HG02678 (cell line): ENCODE data around the gene TMEM40.
"Not testable (repeated sequence)": the region's sequence is repeated elsewhere in the genome, so short reads cannot be mapped to it uniquely, and the experiment has no call there.

ENCODE experiments used
- ATAC-seq: cut with Tn5 transposase; IDR thresholded peaks from one replicate; pipeline ENCODE4 v1.9.1; 2021; ENCODE audit warnings: mild to moderate bottlenecking, moderate library complexity; ENCODE audit not compliant: unreplicated experiment

TMEM40 gene

GRCh38 chr3:12777171-12777570, 18.1 kb upstream of the TMEM40 start:
- ATAC-seq = no peak

DNA sequence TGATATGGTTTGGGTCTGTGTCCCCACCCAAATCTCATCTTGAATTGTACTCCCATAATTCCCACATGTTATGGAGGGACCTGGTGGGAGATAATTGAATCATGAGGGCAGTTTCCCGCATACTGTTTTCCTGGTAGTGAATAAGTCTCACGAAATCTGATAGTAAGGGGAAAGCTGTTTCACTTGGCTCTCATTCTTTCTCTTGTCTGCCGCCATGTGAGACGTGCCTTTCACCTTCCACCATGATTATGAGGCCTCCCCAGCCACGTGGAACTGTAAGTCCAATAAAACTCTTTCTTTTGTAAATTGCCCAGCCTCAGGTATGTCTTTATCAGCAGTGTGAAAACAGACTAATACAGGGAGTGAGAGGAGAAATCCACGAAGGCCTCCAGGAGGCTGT, 16.9 kb upstream of the TMEM40 start:
- ATAC-seq = not testable (repeated sequence)

- no peak for ATAC-seq
Measured at GRCh38 chr3:12775226-12775625, 16.2 kb upstream of the TMEM40 start.

DNA sequence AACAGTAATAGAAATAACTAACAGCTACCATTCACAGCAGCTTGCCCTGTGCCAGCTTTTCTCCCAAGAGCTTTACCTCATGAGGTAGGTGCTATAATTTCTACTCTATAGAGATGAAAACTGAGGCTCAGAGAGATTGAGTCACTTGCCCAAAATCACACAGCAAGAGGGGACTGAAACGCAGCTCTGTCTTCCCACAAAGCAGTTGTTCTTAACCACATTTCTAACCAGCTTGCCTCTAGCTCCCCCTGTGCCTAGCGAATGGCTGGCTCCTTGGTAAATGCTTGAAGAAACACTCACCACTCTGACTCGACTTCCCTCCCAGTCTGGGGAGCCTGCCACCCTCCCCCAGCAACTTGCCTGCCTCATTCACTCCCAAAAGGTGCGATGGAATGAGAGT, 15.6 kb upstream of the TMEM40 start:
- no peak for ATAC-seq

DNA sequence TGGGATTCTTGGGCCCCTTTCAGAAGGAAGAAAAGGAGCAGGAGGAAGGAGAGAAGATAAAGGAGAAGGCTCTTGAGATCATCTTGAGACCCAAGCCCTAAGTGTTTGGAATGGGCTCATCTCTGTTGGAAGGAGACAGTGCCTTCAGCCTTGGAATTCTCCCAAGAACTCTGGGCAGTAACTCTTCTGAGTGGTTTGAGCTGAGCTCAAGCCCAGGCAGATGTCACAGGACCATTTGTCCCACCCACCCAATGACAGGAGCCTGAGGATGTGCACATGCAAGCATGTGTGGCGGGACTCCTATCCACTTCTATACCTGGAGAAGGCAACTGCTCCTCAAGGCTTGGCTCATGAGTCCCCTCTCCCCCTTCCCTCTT, 14.6 kb upstream of the TMEM40 start:
- no peak for ATAC-seq

- no peak for ATAC-seq
Measured at GRCh38 chr3:12773030-12773709, 14.1 kb upstream of the TMEM40 start.

GRCh38 chr3:12772462-12772861, 13.4 kb upstream of the TMEM40 start:
- no peak for ATAC-seq

DNA sequence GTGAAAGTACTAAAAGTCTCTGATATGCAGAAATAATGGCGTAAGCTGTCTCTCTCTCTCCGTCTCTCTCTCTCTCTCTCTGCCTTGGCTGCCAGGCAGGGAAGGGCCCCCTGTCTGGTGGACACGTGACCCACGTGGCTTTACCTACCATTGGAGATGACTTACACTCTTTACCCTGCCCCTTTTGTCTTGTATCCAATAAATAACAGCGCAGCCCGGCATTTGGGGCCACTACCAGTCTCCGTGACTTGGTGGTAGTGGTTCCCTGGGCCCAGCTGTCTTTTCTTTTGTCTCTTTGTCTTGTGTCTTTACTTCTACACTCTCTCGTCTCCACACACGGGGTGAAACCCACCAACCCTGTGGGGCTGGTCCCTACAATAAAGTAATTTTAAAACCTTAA, 12.2 kb upstream of the TMEM40 start:
- no peak for ATAC-seq

DNA sequence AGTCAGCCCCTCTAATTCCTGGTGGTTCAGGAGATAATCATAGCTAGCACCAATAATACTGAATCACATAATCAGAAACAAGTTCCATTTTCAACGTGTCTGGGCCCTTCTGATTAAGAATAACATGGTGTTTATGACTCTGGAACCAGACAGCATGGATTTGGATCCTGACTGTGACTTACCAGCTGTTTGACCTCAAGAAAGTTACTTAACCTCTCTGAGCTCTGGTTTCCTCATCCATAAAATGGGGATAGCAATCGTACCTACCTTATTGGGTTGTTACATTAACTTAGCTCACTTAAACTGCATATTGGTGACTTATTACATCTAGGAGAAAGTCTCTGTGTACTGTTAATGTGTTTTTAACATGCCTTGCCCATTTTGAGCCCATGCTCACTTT, 10.7 kb upstream of the TMEM40 start:
- ATAC-seq = no peak

DNA sequence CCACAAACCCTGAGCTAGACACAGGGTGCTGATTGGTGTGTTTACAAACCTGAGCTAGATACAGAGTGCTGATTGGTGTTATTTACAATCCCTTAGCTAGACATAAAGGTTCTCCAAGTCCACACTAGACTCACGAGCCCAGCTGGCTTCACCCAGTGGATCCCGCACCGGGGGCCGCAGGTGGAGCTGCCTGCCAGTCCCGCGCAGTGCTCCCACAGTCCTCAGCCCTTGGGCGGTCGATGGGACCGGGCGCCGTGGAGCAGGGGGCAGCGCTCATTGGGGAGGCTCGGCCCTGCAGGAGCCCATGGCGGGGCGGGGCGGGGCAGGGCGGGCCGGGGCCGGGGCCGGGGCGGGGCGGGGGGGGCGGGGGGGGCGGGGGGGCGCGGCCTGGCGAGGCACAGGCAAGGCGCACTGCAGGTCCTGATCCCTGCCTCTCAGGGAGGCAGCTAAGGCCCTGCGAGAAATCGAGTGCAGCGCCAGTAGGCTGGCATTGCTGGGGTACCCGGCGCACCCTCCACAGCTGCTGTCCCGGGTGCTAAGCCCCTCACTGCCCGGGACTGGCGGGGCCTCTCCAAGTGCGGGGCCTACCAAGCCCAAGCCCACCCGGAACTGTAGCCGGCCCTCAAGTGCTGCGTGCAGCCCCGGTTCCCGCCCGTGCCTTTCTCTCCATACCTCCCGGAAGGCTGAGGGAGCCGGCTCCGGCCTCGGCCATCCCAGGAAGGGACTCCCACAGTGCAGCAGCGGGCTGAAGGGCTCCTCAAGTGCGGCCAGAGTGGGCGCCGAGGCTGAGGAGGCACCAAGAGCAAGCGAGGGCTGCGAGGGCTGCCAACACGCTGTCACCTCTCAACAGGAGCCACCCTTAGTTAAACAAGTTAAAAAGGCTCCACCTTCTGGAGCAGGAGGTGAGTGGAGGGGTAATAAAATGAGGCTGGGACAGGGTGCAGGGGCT, 9.8 kb upstream of the TMEM40 start:
- no peak for ATAC-seq

DNA sequence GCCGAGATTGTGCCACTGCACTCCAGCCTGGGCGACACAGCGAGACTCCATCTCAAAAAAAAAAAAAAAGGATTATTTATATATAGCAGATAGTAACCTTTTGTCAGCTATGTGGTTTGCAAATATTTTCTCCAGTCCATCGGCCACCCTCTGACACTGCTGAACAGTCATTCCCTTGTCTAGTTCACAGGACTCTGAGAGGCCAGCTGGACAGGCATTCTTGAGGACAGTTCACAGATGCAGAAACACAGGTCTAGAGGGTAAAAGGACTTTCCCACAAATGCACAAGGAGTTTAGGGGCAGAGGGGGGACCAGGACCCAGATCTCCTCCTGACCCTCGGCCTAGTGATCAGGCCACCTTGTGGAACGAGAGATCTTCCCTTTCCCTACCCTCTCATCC, 7.5 kb upstream of the TMEM40 start:
- ATAC-seq = no peak

DNA sequence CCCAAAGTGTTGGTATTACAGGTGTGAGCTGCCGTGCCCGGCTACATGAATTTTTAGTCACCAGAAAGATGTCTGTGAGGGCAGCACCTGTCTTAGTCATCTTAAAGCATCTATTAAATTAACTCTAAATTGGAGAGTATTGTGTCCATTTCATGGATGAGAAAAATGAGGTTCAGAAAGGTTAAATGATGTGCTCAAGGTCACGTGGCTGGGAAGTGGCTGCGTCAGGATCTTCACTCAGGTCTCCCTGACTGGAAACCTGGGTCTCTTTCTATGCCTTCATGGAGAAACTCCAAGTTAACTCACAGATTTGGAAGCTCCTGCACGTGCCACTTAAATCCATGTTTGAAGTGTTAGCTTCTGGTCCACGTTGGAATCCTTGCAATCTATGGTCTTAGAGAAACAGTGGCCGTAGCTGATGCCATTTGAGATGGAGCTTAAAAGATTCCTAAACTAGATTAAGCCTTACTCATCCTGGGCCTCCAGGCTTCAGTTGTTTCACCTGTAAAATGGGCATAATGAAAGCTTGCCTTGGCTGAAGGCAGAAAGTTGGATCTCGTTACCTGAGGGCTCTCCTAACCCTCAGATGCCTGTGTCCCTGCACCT, 5.2 kb upstream of the TMEM40 start:
- ATAC-seq = no peak

GRCh38 chr3:12759693-12760565, 870 bp upstream of the TMEM40 start:
- ATAC-seq = no peak

DNA sequence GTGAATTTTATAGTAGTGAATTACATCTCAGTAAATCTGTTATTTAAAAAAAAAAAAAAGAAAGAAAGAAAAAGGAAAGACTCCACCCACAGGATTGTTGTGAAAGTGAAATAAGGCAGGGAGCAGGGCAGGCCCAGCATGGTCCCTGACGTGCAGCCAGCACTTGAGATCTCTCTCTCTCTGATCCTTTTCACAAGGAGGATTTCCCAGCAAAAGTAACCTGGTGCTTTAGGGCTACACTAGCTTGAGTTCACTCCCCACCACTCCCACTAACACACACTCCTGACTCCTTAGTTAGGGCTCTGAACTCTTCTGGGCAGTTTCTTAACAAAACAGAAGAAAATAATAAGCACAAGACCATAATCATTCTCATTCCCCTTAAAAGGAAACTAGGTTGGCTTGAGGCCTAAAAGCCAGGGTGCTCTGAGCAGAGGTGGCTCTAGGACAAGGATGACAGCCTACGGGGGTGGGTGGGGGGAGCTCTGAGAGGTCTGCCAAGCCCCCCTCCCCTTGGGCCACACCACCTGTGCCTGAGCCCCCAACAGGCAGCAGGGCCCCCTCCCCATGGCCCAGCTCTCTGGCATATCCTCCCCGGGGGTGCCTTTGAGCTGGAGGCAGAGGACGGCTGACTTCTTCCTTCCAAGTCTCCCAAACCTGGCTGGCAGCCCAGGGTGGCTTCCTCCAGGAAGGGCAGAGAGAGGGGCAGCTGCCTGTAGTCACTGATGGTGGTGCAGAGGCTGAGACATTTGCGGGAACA, 856 bp downstream of the TMEM40 start:
- no peak for ATAC-seq

- no peak for ATAC-seq
Measured at GRCh38 chr3:12756635-12757034, 2.4 kb downstream of the TMEM40 start.

DNA sequence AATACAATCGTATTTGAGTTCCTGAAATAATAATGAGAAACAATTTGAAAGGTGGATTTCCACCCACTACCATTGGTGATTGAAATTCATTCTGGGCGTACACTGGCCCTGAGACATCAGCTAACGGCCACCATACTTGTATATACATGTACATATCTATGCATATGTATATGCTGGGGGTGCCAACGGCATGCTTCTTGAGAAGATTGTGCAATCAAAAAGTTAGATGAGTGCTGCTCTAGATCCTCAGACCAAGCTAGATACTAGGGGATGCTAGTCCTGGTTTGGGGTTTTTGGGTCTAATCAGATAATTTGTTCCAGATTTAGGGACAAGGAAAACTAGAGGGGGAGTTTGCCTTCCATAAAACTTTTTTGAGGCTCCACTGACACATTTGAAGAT, 2.9 kb downstream of the TMEM40 start:
- no peak for ATAC-seq

- ATAC-seq = no peak
Measured at GRCh38 chr3:12755754-12756153, 3.3 kb downstream of the TMEM40 start.

DNA sequence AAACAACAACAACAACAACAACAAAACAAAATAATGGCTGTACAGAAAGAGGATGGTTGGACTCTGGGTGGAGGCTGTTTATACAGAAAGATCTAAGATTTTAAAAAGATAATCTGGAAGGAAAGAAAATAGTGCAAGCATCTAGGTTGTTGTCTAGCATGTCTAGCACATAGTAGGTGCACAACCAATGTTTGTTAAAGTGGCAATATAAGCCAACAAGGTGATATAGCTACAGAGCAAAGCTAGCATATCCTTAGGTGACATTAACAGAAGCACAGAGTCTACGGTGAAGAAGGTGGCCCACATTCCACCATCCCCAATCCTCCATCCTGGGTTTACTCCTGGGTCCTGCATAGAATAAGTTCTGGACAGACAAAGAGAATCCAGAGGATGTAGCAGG, 4.7 kb downstream of the TMEM40 start:
- no peak for ATAC-seq

- ATAC-seq = no peak
Measured at GRCh38 chr3:12753275-12754028, 5.6 kb downstream of the TMEM40 start.

GRCh38 chr3:12752809-12753208, 6.2 kb downstream of the TMEM40 start:
- ATAC-seq = no peak
